Globus pallidus (tissue), 1 donor: ENCODE results near the gene LAGE3.
A peak's percentile ranks its signal among the peaks of the same experiment; 100 is the strongest.

Experiments used
- DNase-seq: peaks from one replicate; pipeline ENCODE4 v3.0.0-alpha.2; 2015; ENCODE audit warnings: low spot score

LAGE3 gene

GRCh38 chrX:154434394-154435168 is 44.5 kb downstream of the LAGE3 start:
- DNase-seq: no peak

DNA sequence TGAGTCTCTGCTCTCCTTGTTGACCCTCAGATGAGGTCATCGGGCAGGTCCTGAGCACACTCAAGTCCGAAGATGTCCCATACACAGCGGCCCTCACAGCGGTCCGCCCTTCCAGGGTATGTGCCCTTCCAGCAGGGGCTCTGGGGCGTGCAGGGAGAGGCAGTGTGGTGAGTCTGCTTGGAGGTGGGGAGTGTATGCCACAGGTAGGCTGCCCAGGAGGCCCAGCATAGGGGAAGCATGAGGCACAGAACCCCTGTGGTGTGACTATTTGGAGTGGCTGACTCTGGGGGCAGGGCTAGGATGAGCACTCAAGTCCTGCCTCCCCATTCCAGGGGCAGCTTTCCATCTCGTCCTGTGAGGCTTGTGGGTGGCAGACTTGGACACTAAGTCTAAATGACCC is 45.5 kb downstream of the LAGE3 start:
- DNase-seq: no peak

- no peak for DNase-seq
Observed at GRCh38 chrX:154432210-154432609, 46.9 kb downstream of the LAGE3 start.

DNA sequence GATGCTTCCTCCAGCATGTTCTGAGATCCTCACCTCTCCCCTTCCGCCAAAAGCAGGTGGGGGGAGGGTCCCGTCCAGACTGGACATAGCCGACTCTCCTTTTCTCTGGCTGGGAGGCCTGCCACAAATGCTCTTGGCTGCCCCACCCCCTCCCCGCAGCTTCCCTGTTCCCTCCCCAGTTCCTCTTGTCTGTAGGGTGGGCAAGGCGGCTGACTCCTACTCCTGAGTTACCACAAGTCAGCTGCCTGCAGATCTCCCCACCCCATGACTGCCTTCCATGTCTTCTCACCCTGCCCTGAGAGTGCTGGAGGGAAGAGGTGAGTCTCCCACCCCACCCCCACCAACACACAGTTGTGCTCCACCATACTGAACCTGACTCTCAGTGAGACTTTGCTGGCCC is 47.7 kb downstream of the LAGE3 start:
- DNase-seq: no peak

DNA sequence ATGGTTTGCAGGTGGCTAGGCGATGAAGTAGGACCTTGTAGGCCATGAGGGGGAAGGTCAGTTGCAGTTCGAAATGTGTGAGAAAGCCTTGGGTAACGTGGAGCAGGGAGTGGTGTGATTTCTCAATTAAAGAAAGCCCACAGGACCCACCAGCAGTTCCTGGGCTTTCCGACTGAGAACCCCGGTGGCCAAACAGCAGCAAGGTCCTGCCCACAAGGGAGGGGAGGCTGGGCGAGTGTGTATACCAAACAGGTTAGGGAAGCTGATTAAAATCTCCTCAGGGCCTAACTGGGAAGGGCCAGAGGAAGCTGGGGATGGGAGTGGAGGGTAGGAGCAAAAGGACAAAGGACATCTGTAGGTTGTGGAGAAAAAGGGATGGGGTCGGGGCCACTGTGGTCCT is 48.2 kb downstream of the LAGE3 start:
- DNase-seq: no peak

- DNase-seq: no peak
Observed at GRCh38 chrX:154430479-154430878, 48.6 kb downstream of the LAGE3 start.

DNA sequence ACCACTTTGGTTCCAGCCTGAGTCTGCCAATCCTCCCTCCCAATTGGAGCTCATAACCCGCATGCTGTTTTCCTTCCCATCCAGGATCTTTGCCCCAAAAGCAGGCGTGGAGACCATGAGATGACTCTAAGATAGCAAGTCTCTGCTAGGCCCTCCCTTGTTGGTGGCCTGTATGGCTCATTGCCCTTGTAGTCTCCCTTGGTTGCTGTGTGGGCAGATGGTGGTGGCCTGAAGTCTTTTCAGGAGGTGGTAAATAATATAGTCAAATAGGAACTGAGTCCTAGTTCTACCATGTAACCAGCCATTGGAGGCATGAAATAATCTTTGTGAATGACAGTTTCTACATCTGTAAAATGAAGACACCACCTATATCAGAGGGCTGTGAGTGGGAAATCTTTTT is 49.4 kb downstream of the LAGE3 start:
- DNase-seq: no peak

- peak; percentile 89 for DNase-seq
Observed at GRCh38 chrX:154428176-154429171, 50.6 kb downstream of the LAGE3 start, which contains the start of gene ATP6AP1. Gene ATP6AP1 (plus strand): TSS chrX:154428677. CDS start chrX:154428693, 16 bp downstream.
